Measurements from ENCODE around the gene FOXB1. TPM values are rescaled to one million over a fixed set of nuclear protein-coding genes. Genes with fewer than 3 reads are reported as not detected.

The FOXB1 gene
- total RNA-seq, 1 donor from 2014 or later: not detected

DNA sequence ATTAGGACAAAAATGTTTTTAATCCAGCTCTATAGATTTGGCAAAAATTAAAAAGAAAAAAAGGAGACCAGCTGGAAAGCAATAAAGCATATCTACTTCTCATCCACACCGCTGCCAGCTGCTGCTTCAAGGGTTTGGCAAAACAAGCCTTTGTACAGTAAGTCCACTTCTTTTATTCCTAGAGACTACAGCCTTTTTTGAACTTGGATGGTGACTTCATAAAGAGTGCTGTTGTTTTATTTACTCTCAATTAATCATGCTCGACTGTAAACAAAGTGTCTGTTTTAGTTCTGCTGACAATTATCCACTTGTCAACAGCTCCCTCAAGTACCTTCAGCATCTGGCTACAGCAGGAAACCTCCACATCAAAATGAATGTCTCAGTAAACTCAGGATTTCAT is 12.3 kb upstream of the FOXB1 start:
- no peaks in the 10 kb centered on the region for H3K36me3 ChIP-seq
- no peak for ATAC-seq
- TF ChIP-seq, protein P1, sequence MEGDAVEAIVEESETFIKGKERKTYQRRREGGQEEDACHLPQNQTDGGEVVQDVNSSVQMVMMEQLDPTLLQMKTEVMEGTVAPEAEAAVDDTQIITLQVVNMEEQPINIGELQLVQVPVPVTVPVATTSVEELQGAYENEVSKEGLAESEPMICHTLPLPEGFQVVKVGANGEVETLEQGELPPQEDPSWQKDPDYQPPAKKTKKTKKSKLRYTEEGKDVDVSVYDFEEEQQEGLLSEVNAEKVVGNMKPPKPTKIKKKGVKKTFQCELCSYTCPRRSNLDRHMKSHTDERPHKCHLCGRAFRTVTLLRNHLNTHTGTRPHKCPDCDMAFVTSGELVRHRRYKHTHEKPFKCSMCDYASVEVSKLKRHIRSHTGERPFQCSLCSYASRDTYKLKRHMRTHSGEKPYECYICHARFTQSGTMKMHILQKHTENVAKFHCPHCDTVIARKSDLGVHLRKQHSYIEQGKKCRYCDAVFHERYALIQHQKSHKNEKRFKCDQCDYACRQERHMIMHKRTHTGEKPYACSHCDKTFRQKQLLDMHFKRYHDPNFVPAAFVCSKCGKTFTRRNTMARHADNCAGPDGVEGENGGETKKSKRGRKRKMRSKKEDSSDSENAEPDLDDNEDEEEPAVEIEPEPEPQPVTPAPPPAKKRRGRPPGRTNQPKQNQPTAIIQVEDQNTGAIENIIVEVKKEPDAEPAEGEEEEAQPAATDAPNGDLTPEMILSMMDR (IDR thresholded peaks at IDR 0.05): no peak
- intact Hi-C loops (cut with DNase I): no loop called here
- peaks cover 2% of the 10 kb centered on the region for H3K4me1 ChIP-seq
- H3K27me3 ChIP-seq: peaks cover 63% of the 10 kb centered on the region
- no peak overlapping the region for H3K4me3 ChIP-seq
- no peak for DNase-seq
- no peaks in the 10 kb centered on the region for H3K9me3 ChIP-seq
- H3K27ac ChIP-seq: no peak overlapping the region

DNA sequence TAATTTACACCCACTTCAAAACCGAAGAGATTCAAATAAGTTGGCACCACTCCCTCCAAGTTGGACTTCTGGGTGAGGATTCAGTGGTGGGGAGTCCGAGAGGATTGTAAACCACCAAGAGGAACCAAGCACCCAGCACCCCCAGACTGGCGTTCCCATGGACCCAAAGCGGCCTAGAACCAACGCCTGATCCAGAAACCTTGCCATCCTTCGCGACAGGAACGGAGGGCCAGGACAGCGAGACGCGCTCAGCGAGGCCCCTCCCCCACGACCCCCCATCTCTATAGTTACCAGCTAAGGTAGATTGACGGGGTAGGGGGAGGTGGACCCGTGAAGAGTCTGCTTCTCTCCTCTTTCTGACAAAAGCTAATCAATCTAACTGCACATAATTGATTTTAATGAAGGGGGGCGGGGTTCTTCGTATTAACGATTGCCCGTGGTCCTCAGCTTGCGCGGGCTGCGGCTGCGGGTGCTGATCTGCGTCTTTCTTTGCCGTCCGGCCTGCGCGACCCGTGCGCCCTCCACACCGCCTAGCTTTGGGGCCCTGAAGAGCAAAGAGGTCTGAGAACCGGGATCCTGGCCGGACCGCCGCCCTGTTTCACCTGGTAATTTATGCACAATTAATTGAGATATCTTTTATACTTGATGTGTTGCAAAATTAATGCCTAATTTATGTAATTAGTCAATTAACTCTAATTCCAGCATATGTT is 10.9 kb upstream of the FOXB1 start:
- Histone ChIP-seq H3K27me3 (peaks cover 76% of the 10 kb centered on the region), H3K27ac (no peak overlapping the region), H3K36me3 (no peaks in the 10 kb centered on the region), H3K9me3 (no peaks in the 10 kb centered on the region), H3K4me3 (no peak overlapping the region), H3K4me1 (peaks cover 7% of the 10 kb centered on the region)
- DNase-seq (no peak), ATAC-seq (no peak)
- TF ChIP-seq, protein P1 (IDR thresholded peaks at IDR 0.05): no peak
- intact Hi-C loops (cut with DNase I): no loop called here

DNA sequence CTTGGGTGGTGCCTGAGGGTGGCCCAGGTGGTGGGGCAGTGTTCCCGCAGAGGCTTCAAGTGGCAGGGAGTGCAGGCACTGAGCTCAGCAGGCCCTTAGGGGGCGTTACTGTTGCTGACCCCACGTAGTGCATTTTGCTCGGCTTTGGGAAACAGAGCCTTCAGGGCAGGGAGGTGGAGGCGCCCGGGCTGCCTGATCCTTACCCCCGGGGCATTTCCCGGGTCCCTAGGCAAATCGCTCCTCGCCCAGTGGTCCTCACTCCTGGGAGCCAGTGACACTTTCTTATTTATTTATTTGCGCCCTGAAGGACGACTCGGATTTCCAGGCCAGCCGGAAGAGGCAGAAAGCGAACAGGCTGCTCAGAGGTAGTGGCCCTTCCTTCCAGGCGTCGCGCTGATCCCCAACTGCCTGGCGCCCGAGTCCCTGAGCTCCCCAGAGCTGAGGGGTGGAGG is 10.1 kb upstream of the FOXB1 start:
- Histone ChIP-seq H3K4me1 (peaks cover 7% of the 10 kb centered on the region), H3K4me3 (no peak overlapping the region), H3K27ac (no peak overlapping the region), H3K27me3 (peaks cover 83% of the 10 kb centered on the region), H3K36me3 (no peaks in the 10 kb centered on the region), H3K9me3 (no peaks in the 10 kb centered on the region)
- TF ChIP-seq, protein P1 (IDR thresholded peaks at IDR 0.05): no peak
- ATAC-seq (no peak), DNase-seq (no peak)
- intact Hi-C loops (cut with DNase I): no loop called here

DNA sequence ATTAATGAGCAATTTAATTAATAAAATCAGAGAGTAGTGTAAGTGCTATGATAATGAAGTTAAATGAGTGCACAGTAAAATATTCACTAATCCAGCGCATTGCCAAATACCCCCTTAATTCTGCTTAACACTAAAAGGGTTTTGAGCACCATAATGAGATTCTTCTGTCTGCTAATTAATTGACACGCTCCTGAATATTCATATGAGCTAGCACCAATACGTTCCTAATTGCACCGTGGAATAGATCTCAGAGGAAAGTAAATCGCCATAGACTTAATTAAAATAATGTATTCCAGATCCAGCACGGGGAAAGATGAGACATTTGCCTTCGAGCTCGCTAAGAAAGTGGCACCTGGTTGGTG is 9.6 kb upstream of the FOXB1 start:
- peaks cover 7% of the 10 kb centered on the region for H3K4me1 ChIP-seq
- no peaks in the 10 kb centered on the region for H3K36me3 ChIP-seq
- TF ChIP-seq, protein P1 (IDR thresholded peaks at IDR 0.05): no peak
- H3K9me3 ChIP-seq: no peaks in the 10 kb centered on the region
- ATAC-seq (no peak), DNase-seq (no peak)
- intact Hi-C loops (cut with DNase I): no loop called here
- H3K27me3 ChIP-seq: peaks cover 89% of the 10 kb centered on the region
- H3K4me3 ChIP-seq: no peak overlapping the region
- no peak overlapping the region for H3K27ac ChIP-seq

DNA sequence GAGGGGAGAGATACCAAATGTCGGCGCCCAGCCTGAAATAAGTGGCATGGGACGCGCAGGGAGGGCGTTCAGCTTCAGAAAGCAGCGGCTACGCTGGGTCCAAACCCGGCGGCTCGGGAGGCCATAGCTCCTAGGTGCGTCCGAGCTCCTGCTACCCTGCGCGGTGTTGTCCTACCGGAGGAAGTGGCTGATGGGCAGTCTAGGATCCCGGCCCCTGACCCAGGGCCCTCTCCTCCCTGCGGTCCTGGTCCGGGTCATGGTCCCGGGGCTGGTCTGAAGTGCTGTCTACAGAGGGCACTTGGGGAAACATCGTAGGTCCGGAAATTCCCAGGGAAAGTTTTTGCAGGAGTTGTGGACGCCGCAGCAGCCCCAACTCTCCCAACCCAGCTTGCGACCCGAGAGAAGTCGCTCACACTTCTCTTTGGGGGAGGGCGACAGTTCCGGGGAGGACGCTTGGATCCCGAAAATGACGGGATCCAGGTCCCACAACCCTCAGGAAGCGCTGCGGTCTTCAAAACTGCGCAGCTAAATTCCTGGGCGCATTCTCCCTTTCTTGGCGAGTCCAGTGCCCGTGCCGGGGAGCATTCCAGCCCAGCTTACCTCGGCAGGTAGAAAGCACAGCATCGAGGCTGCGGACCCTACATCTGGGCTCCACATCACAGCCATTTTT is 9.1 kb upstream of the FOXB1 start:
- ATAC-seq: no peak
- H3K9me3 ChIP-seq: no peaks in the 10 kb centered on the region
- no peak overlapping the region for H3K4me3 ChIP-seq
- TF ChIP-seq, protein P1 (IDR thresholded peaks at IDR 0.05): no peak
- intact Hi-C loops (cut with DNase I): no loop called here
- no peak overlapping the region for H3K27ac ChIP-seq
- no peaks in the 10 kb centered on the region for H3K36me3 ChIP-seq
- peaks cover 7% of the 10 kb centered on the region for H3K4me1 ChIP-seq
- no peak for DNase-seq
- peaks cover 91% of the 10 kb centered on the region for H3K27me3 ChIP-seq

Data from upper lobe of right lung (tissue), 1 donor.